ENCODE results near the gene BMPR2.
"Not testable (repeated sequence)": the region's sequence is repeated elsewhere in the genome, so short reads cannot be mapped to it uniquely, and the experiment has no call there.

BMPR2 gene

GRCh38 chr2:202510911-202511310, 134.8 kb downstream of the BMPR2 start:
- Histone ChIP-seq H3K4me1 (ENCODE audit: control insufficient read depth in 1 of 2, insufficient read depth in 2 of 2, low read length in 2 of 2) (no peaks in the 10 kb centered on the region), H3K4me3 (ENCODE audit: low read depth in 1 of 2, low read length in 2 of 2) (no peak overlapping the region), H3K9ac (ENCODE audit: low read depth in 1 of 2, low read length in 2 of 2) (no peak overlapping the region), H3K27ac (ENCODE audit: low read depth, low read length) (no peak overlapping the region), H3K27me3 (ENCODE audit: control insufficient read depth in 1 of 2, insufficient read depth in 2 of 2, low read length in 2 of 2) (no peaks in the 10 kb centered on the region), H3K36me3 (ENCODE audit: control insufficient read depth in 1 of 2, insufficient read depth in 2 of 2, low read length in 2 of 2) (peaks cover 0 to 4% of the 10 kb centered on the region in 2 donors), H3K9me3 (ENCODE audit: control insufficient read depth in 1 of 2, low read length in 2 of 2) (no peaks in the 10 kb centered on the region)

- no peaks in the 10 kb centered on the region for H3K4me1 ChIP-seq (ENCODE audit: control insufficient read depth in 1 of 2, insufficient read depth in 2 of 2, low read length in 2 of 2)
- H3K36me3 ChIP-seq (ENCODE audit: control insufficient read depth in 1 of 2, insufficient read depth in 2 of 2, low read length in 2 of 2): peaks cover 0 to 4% of the 10 kb centered on the region in 2 donors
- no peak overlapping the region for H3K9ac ChIP-seq (ENCODE audit: low read depth in 1 of 2, low read length in 2 of 2)
- no peaks in the 10 kb centered on the region for H3K9me3 ChIP-seq (ENCODE audit: control insufficient read depth in 1 of 2, low read length in 2 of 2)
- H3K4me3 ChIP-seq (ENCODE audit: low read depth in 1 of 2, low read length in 2 of 2): no peak overlapping the region
- no peaks in the 10 kb centered on the region for H3K27me3 ChIP-seq (ENCODE audit: control insufficient read depth in 1 of 2, insufficient read depth in 2 of 2, low read length in 2 of 2)
- H3K27ac ChIP-seq (ENCODE audit: low read depth, low read length): no peak overlapping the region
Measured at GRCh38 chr2:202512176-202512575, 136.0 kb downstream of the BMPR2 start.

- Histone ChIP-seq H3K4me1 (ENCODE audit: control insufficient read depth in 1 of 2, insufficient read depth in 2 of 2, low read length in 2 of 2) (no peaks in the 10 kb centered on the region), H3K36me3 (ENCODE audit: control insufficient read depth in 1 of 2, insufficient read depth in 2 of 2, low read length in 2 of 2) (peaks cover 4 to 6% of the 10 kb centered on the region in 2 donors), H3K27me3 (ENCODE audit: control insufficient read depth in 1 of 2, insufficient read depth in 2 of 2, low read length in 2 of 2) (no peaks in the 10 kb centered on the region), H3K27ac (ENCODE audit: low read depth, low read length) (no peak overlapping the region), H3K9ac (ENCODE audit: low read depth in 1 of 2, low read length in 2 of 2) (no peak overlapping the region), H3K9me3 (ENCODE audit: control insufficient read depth in 1 of 2, low read length in 2 of 2) (no peaks in the 10 kb centered on the region), H3K4me3 (ENCODE audit: low read depth in 1 of 2, low read length in 2 of 2) (no peak overlapping the region)
Measured at GRCh38 chr2:202514732-202515131, 138.6 kb downstream of the BMPR2 start.

GRCh38 chr2:202519453-202519852, 143.3 kb downstream of the BMPR2 start:
- H3K27ac ChIP-seq (ENCODE audit: low read depth, low read length): no peak overlapping the region
- H3K9me3 ChIP-seq (ENCODE audit: control insufficient read depth in 1 of 2, low read length in 2 of 2): no peaks in the 10 kb centered on the region
- H3K9ac ChIP-seq (ENCODE audit: low read depth in 1 of 2, low read length in 2 of 2): no peak overlapping the region
- no peak overlapping the region for H3K4me3 ChIP-seq (ENCODE audit: low read depth in 1 of 2, low read length in 2 of 2)
- H3K27me3 ChIP-seq (ENCODE audit: control insufficient read depth in 1 of 2, insufficient read depth in 2 of 2, low read length in 2 of 2): no peaks in the 10 kb centered on the region
- H3K4me1 ChIP-seq (ENCODE audit: control insufficient read depth in 1 of 2, insufficient read depth in 2 of 2, low read length in 2 of 2): no peaks in the 10 kb centered on the region
- H3K36me3 ChIP-seq (ENCODE audit: control insufficient read depth in 1 of 2, insufficient read depth in 2 of 2, low read length in 2 of 2): peaks cover 12 to 27% of the 10 kb centered on the region in 2 donors

- Histone ChIP-seq H3K36me3 (ENCODE audit: control insufficient read depth in 1 of 2, insufficient read depth in 2 of 2, low read length in 2 of 2) (peaks cover 7 to 27% of the 10 kb centered on the region in 2 donors), H3K27me3 (ENCODE audit: control insufficient read depth in 1 of 2, insufficient read depth in 2 of 2, low read length in 2 of 2) (no peaks in the 10 kb centered on the region), H3K4me1 (ENCODE audit: control insufficient read depth in 1 of 2, insufficient read depth in 2 of 2, low read length in 2 of 2) (no peaks in the 10 kb centered on the region), H3K9ac (ENCODE audit: low read depth in 1 of 2, low read length in 2 of 2) (no peak overlapping the region), H3K4me3 (ENCODE audit: low read depth in 1 of 2, low read length in 2 of 2) (no peak overlapping the region), H3K27ac (ENCODE audit: low read depth, low read length) (no peak overlapping the region), H3K9me3 (ENCODE audit: control insufficient read depth in 1 of 2, low read length in 2 of 2) (no peaks in the 10 kb centered on the region)
Measured at GRCh38 chr2:202521470-202521869, 145.3 kb downstream of the BMPR2 start.

GRCh38 chr2:202529389-202529788, 153.3 kb downstream of the BMPR2 start:
- H3K36me3 ChIP-seq (ENCODE audit: control insufficient read depth in 1 of 2, insufficient read depth in 2 of 2, low read length in 2 of 2): peaks cover 4 to 16% of the 10 kb centered on the region in 2 donors
- no peaks in the 10 kb centered on the region for H3K9me3 ChIP-seq (ENCODE audit: control insufficient read depth in 1 of 2, low read length in 2 of 2)
- no peaks in the 10 kb centered on the region for H3K27me3 ChIP-seq (ENCODE audit: control insufficient read depth in 1 of 2, insufficient read depth in 2 of 2, low read length in 2 of 2)
- no peak overlapping the region for H3K4me3 ChIP-seq (ENCODE audit: low read depth in 1 of 2, low read length in 2 of 2)
- H3K27ac ChIP-seq (ENCODE audit: low read depth, low read length): no peak overlapping the region
- no peaks in the 10 kb centered on the region for H3K4me1 ChIP-seq (ENCODE audit: control insufficient read depth in 1 of 2, insufficient read depth in 2 of 2, low read length in 2 of 2)
- H3K9ac ChIP-seq (ENCODE audit: low read depth in 1 of 2, low read length in 2 of 2): no peak overlapping the region

GRCh38 chr2:202530038-202530437, 153.9 kb downstream of the BMPR2 start:
- Histone ChIP-seq H3K9me3 (ENCODE audit: control insufficient read depth in 1 of 2, low read length in 2 of 2) (no peaks in the 10 kb centered on the region), H3K4me1 (ENCODE audit: control insufficient read depth in 1 of 2, insufficient read depth in 2 of 2, low read length in 2 of 2) (no peaks in the 10 kb centered on the region), H3K4me3 (ENCODE audit: low read depth in 1 of 2, low read length in 2 of 2) (no peak overlapping the region), H3K9ac (ENCODE audit: low read depth in 1 of 2, low read length in 2 of 2) (no peak overlapping the region), H3K36me3 (ENCODE audit: control insufficient read depth in 1 of 2, insufficient read depth in 2 of 2, low read length in 2 of 2) (peaks cover 4 to 16% of the 10 kb centered on the region in 2 donors), H3K27me3 (ENCODE audit: control insufficient read depth in 1 of 2, insufficient read depth in 2 of 2, low read length in 2 of 2) (no peaks in the 10 kb centered on the region), H3K27ac (ENCODE audit: low read depth, low read length) (no peak overlapping the region)

GRCh38 chr2:202535290-202535689, 159.2 kb downstream of the BMPR2 start:
- H3K27ac ChIP-seq (ENCODE audit: low read depth, low read length); H3K4me3 ChIP-seq (ENCODE audit: low read depth in 1 of 2, low read length in 2 of 2); H3K9ac ChIP-seq (ENCODE audit: low read depth in 1 of 2, low read length in 2 of 2); H3K9me3 ChIP-seq (ENCODE audit: control insufficient read depth in 1 of 2, low read length in 2 of 2); H3K27me3 ChIP-seq (ENCODE audit: control insufficient read depth in 1 of 2, insufficient read depth in 2 of 2, low read length in 2 of 2); H3K4me1 ChIP-seq (ENCODE audit: control insufficient read depth in 1 of 2, insufficient read depth in 2 of 2, low read length in 2 of 2): not testable (repeated sequence)
- H3K36me3 ChIP-seq (ENCODE audit: control insufficient read depth in 1 of 2, insufficient read depth in 2 of 2, low read length in 2 of 2): peaks cover 4 to 16% of the 10 kb centered on the region in 2 donors

- no peaks in the 10 kb centered on the region for H3K9me3 ChIP-seq (ENCODE audit: control insufficient read depth in 1 of 2, low read length in 2 of 2)
- no peaks in the 10 kb centered on the region for H3K4me1 ChIP-seq (ENCODE audit: control insufficient read depth in 1 of 2, insufficient read depth in 2 of 2, low read length in 2 of 2)
- no peak overlapping the region for H3K4me3 ChIP-seq (ENCODE audit: low read depth in 1 of 2, low read length in 2 of 2)
- no peaks in the 10 kb centered on the region for H3K36me3 ChIP-seq (ENCODE audit: control insufficient read depth in 1 of 2, insufficient read depth in 2 of 2, low read length in 2 of 2)
- H3K9ac ChIP-seq (ENCODE audit: low read depth in 1 of 2, low read length in 2 of 2): no peak overlapping the region
- H3K27ac ChIP-seq (ENCODE audit: low read depth, low read length): no peak overlapping the region
- no peaks in the 10 kb centered on the region for H3K27me3 ChIP-seq (ENCODE audit: control insufficient read depth in 1 of 2, insufficient read depth in 2 of 2, low read length in 2 of 2)
Measured at GRCh38 chr2:202541137-202541536, 165.0 kb downstream of the BMPR2 start.

- no peak overlapping the region for H3K9ac ChIP-seq (ENCODE audit: low read depth in 1 of 2, low read length in 2 of 2)
- H3K27ac ChIP-seq (ENCODE audit: low read depth, low read length): no peak overlapping the region
- no peaks in the 10 kb centered on the region for H3K9me3 ChIP-seq (ENCODE audit: control insufficient read depth in 1 of 2, low read length in 2 of 2)
- H3K4me1 ChIP-seq (ENCODE audit: control insufficient read depth in 1 of 2, insufficient read depth in 2 of 2, low read length in 2 of 2): no peaks in the 10 kb centered on the region
- no peak overlapping the region for H3K4me3 ChIP-seq (ENCODE audit: low read depth in 1 of 2, low read length in 2 of 2)
- H3K27me3 ChIP-seq (ENCODE audit: control insufficient read depth in 1 of 2, insufficient read depth in 2 of 2, low read length in 2 of 2): no peaks in the 10 kb centered on the region
- no peaks in the 10 kb centered on the region for H3K36me3 ChIP-seq (ENCODE audit: control insufficient read depth in 1 of 2, insufficient read depth in 2 of 2, low read length in 2 of 2)
Measured at GRCh38 chr2:202542142-202542541, 166.0 kb downstream of the BMPR2 start.

GRCh38 chr2:202545523-202545922, 169.4 kb downstream of the BMPR2 start:
- H3K27ac ChIP-seq (ENCODE audit: low read depth, low read length): no peak overlapping the region
- H3K4me3 ChIP-seq (ENCODE audit: low read depth in 1 of 2, low read length in 2 of 2): no peak overlapping the region

More at GRCh38 chr2:202545523-202545922, 169.4 kb downstream of the BMPR2 start:
- Histone ChIP-seq H3K27me3 (ENCODE audit: control insufficient read depth in 1 of 2, insufficient read depth in 2 of 2, low read length in 2 of 2) (no peaks in the 10 kb centered on the region), H3K9ac (ENCODE audit: low read depth in 1 of 2, low read length in 2 of 2) (no peak overlapping the region), H3K36me3 (ENCODE audit: control insufficient read depth in 1 of 2, insufficient read depth in 2 of 2, low read length in 2 of 2) (peaks cover 0 to 3% of the 10 kb centered on the region in 2 donors), H3K9me3 (ENCODE audit: control insufficient read depth in 1 of 2, low read length in 2 of 2) (no peaks in the 10 kb centered on the region), H3K4me1 (ENCODE audit: control insufficient read depth in 1 of 2, insufficient read depth in 2 of 2, low read length in 2 of 2) (no peaks in the 10 kb centered on the region)

Measured in duodenal mucosa (tissue), 2 donors.